ENCODE data around the gene PXYLP1. TPM values are rescaled to one million over a fixed set of nuclear protein-coding genes. Genes with fewer than 3 reads are reported as not detected.
A peak's percentile ranks its signal among the peaks of the same experiment; 100 is the strongest.

The PXYLP1 gene
- total and polyA plus RNA-seq, 9 of the 15 experiments (the other 6 are each of a cell fraction or from before 2014, with no cell fraction given) = 0.80 to 2.9 (median 1.3) TPM

DNA sequence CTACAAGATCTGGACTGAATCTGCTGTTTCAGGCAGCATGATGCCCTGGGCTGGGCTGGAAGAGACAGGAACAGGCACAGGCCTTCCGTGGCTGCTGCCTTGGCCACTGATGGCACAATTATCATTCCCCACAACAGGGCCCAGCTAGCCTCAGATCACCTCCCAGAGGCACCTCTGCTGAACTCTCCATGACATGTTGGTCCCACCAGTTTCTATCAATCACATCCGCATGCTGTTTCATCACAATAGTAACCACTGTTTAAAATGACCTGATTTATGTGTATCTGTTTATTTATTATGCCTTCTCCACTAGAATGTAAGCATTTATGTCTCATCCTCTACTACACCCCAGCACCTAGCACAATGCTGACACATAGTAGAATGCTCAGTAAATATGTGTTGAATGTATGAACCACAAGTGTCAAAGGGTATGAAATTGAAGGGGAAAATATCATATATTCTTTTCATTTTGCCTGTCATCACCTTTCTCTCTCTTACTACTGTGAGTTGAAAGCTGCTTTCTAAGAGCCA is 104.0 kb downstream of the PXYLP1 start:
- WGBS (ENCODE audit: insufficient coverage, low coverage, missing lambda C conversion rate) = 38% methylated on average over 2 of the region's 2 CpGs
- peak overlapping the region in 1 of 2 experiments; percentile 46; a peak in 1 of 4 replicates for H3K9ac ChIP-seq (ENCODE audit: insufficient read depth in 1 of 2, low read depth in 2 of 2, low read length in 2 of 2)
- no peaks in the 10 kb centered on the region for H3K9me1 ChIP-seq (ENCODE audit: control insufficient read depth, insufficient read depth, low read length)
- CTCF ChIA-PET (ENCODE audit: low intra/inter-chr PET ratio) = no interaction called here
- DNase-seq (ENCODE audit: extremely low read depth in 1 of 4, low spot score in 3 of 4) = no peak
- in situ Hi-C loops (cut with MboI) = no loop called here
- H3K27me3 ChIP-seq (ENCODE audit: control insufficient read depth in 2 of 2, insufficient read depth in 2 of 2, low read length in 2 of 2) = no peaks in the 10 kb centered on the region
- H3K4me2 ChIP-seq (ENCODE audit: insufficient read depth, low read length) = no peak overlapping the region
- no peaks in the 10 kb centered on the region for H3K79me2 ChIP-seq (ENCODE audit: control insufficient read depth, insufficient read depth, low read length)
- no peaks in the 10 kb centered on the region for H3K36me3 ChIP-seq (ENCODE audit: control insufficient read depth, insufficient read depth, low read length)
- no peak for ATAC-seq
- no peaks in the 10 kb centered on the region for H3K9me3 ChIP-seq (replicated peaks; ENCODE audit: control insufficient read depth, insufficient read depth, low read depth, low read length)
- no TSS peak for BruUV-seq (replicated peaks)
- intact Hi-C loops (cut with micrococcal nuclease) = no loop called here
- POLR2A ChIA-PET = interaction anchor here (0.9 to 1.5 kb wide), 4 partner anchors 13 to 25 kb away, joined by 3 to 4 read pairs (median 4); no protein-coding TSS in a partner anchor
- H2AFZ ChIP-seq (ENCODE audit: low read depth, low read length) = peak overlapping the region; percentile 32; the same call in 1 of the 2 replicates
- TF ChIP-seq, protein P1, sequence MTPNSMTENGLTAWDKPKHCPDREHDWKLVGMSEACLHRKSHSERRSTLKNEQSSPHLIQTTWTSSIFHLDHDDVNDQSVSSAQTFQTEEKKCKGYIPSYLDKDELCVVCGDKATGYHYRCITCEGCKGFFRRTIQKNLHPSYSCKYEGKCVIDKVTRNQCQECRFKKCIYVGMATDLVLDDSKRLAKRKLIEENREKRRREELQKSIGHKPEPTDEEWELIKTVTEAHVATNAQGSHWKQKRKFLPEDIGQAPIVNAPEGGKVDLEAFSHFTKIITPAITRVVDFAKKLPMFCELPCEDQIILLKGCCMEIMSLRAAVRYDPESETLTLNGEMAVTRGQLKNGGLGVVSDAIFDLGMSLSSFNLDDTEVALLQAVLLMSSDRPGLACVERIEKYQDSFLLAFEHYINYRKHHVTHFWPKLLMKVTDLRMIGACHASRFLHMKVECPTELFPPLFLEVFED (CRISPR knock-in tag; conservative IDR thresholded peaks at IDR 0.05) = no peak
- TF ChIP-seq, protein P2, sequence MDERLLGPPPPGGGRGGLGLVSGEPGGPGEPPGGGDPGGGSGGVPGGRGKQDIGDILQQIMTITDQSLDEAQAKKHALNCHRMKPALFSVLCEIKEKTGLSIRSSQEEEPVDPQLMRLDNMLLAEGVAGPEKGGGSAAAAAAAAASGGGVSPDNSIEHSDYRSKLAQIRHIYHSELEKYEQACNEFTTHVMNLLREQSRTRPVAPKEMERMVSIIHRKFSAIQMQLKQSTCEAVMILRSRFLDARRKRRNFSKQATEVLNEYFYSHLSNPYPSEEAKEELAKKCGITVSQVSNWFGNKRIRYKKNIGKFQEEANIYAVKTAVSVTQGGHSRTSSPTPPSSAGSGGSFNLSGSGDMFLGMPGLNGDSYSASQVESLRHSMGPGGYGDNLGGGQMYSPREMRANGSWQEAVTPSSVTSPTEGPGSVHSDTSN (CRISPR knock-in tag; IDR thresholded peaks at IDR 0.05; ENCODE audit: low read depth) = no peak
- TF ChIP-seq, protein P2 (tag; conservative IDR thresholded peaks at IDR 0.05; ENCODE audit: low read depth) = peak; percentile 55; the same call in 1 of the 2 replicates
- no peak overlapping the region for H3K4me3 ChIP-seq
- H3K4me1 ChIP-seq (replicated peaks in 1 of 2; ENCODE audit: control insufficient read depth in 2 of 2, insufficient read depth in 2 of 2, low read length in 2 of 2) = peaks cover 13 to 54% of the 10 kb centered on the region in 2 experiments
- no peaks in the 10 kb centered on the region for H4K20me1 ChIP-seq (replicated peaks; ENCODE audit: control insufficient read depth, insufficient read depth, low read length)
- no peak overlapping the region for H3K27ac ChIP-seq (ENCODE audit: extremely low read depth, low read depth, low read length)
- FAIRE-seq = no peak

All from K562 (cell line).